Inferior parietal cortex (tissue), 1 donor: ENCODE measurements around the gene WDR88.
"Not testable (repeated sequence)": the region's sequence is repeated elsewhere in the genome, so short reads cannot be mapped to it uniquely, and the experiment has no call there.

Experiments used
- DNase-seq: peaks from one replicate; pipeline ENCODE4 v3.0.0-alpha.2; 2016; ENCODE audit errors: extremely low spot score

WDR88 gene

GRCh38 chr19:33126712-33127111 lies 5.2 kb upstream of the WDR88 start:
- not testable (repeated sequence) for DNase-seq

DNA sequence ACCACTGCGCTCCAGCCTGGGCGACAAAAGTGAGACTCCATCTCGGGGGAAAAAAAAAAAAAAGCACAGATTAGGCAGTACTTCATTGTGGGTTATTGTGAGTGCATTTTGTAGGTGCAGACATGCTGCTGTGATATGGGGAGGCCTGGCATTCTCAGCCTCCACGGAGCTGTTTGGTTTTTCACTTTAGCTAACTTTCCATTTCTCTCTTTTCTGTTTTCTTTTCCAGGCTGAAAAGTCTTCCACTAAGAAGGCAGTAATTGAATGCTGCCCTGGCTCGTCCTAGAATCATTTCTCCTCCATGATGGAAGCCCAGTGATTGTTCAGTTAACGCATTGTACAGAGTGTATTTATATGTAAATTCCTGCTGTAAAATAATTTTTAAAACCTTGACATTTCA lies 2.0 kb upstream of the WDR88 start:
- no peak for DNase-seq

DNA sequence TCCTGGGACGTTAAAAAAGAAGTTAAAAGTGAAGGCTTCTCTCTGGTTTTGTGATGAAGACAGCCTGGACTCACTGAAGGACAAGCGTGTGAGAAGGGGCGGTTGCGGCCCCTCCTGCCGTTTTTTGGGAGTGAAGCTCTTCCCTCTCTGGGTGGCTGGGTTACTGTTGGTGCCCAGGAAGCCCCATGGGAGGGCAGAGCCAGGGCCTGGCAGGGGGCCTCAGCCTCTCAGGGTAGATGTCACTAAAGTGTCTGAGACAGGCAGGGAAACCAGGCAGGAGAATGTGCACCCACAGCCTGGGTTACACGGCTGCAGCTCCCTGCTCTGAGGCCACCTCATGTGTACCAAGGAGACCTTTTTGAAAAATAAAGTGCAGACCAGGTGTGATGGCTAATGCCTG lies 1.5 kb upstream of the WDR88 start:
- no peak for DNase-seq

DNA sequence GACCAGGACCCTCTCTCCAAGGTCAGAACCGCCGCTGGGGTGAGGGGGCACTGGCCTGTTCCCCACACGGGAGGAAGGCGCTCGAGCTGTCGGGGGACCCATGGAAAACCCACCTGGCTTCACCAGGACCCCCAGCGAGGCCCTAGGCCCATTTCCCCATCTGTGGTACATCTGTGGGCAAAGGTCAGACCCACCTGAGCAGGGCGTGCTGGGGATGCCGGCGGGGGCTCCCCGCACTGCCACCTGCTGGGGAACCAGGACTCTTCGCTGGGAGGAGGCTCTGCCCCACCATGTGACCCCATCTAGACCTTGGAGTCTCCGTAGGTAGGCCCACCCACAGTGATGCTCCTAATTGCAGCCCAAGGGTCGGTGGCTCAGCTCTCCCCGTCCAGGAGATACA lies 511 bp downstream of the WDR88 start:
- DNase-seq: no peak

GRCh38 chr19:33133438-33134031 lies 1.6 kb downstream of the WDR88 start:
- DNase-seq: no peak

DNA sequence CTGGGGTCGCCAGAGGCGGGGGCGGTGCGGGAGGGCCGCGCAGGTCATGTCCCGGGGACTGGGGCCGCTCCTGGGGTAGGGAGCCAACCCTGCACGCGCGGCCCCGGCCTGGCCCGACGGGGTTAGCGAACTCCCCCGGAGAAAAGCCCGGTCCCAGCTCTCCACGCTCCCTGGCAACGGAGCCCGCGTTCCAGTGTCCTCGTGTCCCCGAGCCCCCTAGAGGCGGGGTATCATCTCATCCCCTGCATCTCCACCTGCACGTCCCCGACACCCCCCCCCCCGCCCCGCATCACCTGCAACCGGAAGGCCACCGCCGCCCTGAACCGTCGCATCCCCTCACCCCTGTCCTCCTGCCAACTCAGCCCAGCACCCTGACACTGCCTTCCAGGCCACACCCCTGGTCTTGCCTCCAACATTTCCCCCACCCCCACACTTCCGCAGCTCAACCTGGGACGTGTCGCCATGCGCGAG lies 2.7 kb downstream of the WDR88 start:
- DNase-seq: no peak

- DNase-seq: no peak
These were observed 7.3 kb downstream of the WDR88 start for GRCh38 chr19:33139165-33139564.

DNA sequence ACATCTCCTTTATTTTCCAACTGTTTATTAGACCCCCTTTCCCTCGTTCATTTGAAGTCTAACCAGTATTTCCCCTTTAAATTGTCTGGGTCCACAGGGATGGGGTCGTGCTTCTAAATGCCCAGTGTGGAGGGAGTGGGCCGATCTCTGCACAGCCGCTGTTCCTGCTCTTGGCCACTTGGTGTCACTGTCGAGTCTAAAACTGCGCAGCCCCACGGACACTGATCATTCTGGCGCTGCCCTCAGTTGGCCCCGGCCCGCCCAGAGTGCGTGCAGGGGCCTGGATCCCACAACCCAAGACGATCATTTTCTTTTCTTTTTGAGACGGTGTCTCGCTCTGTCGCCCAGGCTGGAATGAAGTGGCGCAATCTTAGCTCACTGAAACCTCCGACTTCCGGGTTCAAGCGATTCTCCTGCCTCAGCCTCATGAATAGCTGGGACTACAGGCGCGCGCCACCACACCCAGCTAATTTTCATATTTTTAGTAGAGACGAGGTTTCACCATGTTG lies 12.0 kb downstream of the WDR88 start:
- DNase-seq: peak; percentile 72

DNA sequence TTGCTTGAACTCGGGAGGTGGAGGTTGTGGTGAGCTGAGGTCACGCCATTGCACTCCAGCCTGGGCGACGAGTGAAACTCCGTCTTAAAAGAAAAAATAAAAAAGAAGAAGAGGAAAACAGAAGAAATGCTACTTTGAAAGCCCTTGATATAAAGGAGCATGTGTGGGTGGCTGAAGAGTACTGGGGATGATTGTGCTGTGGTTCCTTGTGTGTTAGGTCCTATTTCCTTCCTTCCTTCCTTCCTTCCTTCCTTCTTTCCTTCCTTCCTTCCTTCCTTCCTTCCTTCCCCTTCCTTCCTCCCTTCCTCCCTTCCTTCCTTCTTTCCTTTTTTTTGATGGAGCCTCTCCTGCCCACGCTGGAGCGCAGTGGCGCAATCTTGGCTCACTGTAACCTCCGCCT lies 14.3 kb downstream of the WDR88 start:
- DNase-seq: no peak

DNA sequence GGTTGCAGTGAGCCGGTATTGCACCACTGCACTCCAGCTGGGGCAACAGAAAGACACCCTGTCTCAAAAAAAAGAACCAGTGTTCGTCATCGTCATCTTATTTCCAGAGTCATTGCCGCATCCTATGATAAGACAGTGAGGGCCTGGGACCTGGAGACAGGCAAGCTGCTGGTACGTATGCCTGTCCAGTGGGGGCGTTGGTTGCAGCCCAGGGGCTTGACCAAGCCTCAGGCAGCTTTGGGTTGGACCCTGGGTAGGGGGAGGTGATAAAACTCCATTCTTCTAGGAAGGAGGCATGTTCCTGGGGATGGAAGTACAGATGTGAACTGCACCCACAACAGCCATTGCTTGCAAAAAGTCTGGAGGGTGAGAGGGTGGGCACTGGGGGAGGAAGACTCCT lies 15.6 kb downstream of the WDR88 start:
- no peak for DNase-seq

GRCh38 chr19:33150852-33151518 lies 19.1 kb downstream of the WDR88 start:
- no peak for DNase-seq

DNA sequence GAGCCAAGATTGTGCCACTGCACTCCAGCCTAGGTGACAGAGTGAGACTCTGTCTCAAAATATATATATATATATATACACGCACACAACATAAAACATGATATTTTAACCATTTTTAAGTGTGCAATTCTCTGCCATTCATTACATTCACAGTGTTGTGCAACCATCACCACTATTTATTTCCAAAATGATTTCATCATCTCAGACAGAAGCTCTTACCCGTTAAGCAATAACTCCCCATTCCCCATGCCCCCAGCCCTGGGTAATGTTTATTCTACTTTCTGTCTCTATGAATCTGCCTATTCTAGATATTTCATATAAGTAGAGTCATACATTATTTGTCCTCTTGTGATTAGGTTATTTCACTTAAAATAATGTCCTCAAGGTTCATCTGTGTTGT lies 20.3 kb downstream of the WDR88 start:
- no peak for DNase-seq

DNA sequence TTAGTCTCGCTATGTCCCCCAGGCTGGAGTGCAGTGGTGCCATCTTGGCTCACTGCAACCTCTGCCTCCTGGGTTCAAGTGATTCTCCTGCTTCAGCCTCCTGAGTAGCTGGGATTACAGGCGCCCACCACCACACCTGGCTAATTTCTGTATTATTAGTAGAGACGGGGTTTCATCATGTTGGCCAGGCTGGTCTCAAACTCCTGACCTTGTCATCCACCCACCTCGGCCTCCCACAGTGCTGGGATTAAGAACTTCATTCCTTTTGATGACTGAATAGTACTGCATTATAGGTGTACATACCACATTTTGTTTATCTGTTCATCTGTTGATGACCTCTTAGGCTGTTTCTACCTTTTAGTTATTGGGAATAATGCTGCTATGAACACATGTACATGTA lies 20.7 kb downstream of the WDR88 start:
- DNase-seq: not testable (repeated sequence)

DNA sequence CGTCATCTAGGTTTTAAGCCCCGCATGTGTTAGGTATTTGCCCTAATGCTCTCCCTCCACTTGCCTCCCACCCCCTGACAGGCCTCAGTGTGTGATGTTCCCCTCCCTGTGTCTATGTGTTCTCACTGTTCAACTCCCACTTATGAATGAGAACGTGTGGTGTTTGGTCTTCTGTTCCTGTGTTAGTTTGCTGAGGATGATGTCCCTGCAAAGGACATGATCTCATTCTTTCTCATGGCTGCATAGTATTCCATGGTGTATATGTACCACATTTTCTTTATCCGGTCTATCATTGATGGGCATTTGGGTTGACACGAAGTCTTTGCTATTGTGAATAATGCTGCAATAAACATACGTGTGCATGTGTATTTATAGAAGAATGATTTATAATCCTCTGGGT lies 22.4 kb downstream of the WDR88 start:
- DNase-seq: not testable (repeated sequence)

DNA sequence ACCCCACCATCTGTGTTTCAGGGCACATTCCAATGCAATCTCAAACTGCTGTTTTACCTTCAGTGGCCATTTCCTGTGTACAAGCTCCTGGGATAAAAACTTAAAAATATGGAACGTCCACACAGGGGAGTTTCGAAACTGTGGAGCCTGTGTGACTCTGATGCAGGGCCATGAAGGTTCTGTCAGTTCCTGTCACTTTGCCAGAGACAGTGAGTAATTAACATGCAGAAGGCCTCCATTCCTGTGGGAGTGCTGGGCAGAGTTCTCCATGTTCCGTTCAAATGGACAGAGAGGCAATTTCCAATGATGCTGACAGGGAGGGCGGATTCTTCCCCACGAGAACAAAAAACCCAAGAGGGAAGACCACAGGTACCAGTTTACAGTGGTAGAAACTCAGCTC lies 24.4 kb downstream of the WDR88 start:
- no peak for DNase-seq

DNA sequence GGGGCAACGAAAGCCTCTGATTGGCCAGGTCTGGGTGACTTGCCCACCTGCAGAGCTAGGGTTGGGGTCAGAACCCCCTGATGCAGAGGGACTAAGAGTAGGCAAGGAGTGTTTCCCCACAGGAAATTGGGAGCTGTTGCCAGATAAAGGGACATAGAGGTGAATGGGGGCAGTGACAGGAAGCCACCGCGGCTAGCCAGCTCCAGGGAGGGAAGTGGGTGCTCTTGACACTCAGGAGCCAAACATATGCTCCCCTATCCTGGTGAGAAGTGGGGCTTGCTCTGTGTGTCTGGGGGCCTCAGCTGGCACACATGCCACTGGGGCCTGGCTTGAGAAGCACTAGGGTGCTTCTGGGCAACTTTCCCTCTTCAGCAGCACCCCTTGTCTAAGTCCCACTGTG lies 26.0 kb downstream of the WDR88 start:
- no peak for DNase-seq

DNA sequence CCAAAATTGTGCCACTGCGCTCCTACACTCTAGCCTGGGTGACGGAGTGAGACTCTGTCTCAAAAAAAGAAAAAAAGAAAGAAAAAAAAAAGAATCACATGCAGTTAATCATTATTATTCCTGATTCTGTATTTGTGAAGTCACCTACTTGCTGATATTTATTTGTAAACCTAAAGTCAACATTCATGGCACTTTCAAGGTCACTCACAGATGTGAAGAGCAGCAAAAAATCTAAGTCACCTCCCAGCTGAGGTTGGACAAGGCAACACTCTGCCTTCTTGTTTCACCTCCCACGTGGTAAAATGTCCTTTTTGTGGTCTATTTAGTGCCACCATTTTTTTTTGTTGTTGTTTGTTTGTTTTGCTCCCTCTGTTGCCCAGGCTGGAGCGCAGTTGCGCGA lies 26.5 kb downstream of the WDR88 start:
- DNase-seq: no peak

GRCh38 chr19:33159149-33159548 lies 27.2 kb downstream of the WDR88 start:
- no peak for DNase-seq

- DNase-seq: no peak
These were observed 28.0 kb downstream of the WDR88 start for GRCh38 chr19:33159893-33160292.

GRCh38 chr19:33161201-33161600 lies 29.3 kb downstream of the WDR88 start:
- no peak for DNase-seq

- DNase-seq: no peak
These were observed 31.6 kb downstream of the WDR88 start for GRCh38 chr19:33163481-33163880.

GRCh38 chr19:33166037-33166436 lies 34.1 kb downstream of the WDR88 start:
- not testable (repeated sequence) for DNase-seq

- no peak for DNase-seq
These were observed 35.5 kb downstream of the WDR88 start for GRCh38 chr19:33167438-33167837.

GRCh38 chr19:33168528-33168927 lies 36.6 kb downstream of the WDR88 start:
- DNase-seq: no peak
